ENCODE data around the gene BTNL9. TPM values are rescaled to one million over a fixed set of nuclear protein-coding genes. Genes with fewer than 3 reads are reported as not detected.
"Not testable (repeated sequence)": the region's sequence is repeated elsewhere in the genome, so short reads cannot be mapped to it uniquely, and the experiment has no call there.

BTNL9 gene
- total and polyA plus RNA-seq, 4 donors, result 3.6 to 16.3 (median 10.0) TPM

DNA sequence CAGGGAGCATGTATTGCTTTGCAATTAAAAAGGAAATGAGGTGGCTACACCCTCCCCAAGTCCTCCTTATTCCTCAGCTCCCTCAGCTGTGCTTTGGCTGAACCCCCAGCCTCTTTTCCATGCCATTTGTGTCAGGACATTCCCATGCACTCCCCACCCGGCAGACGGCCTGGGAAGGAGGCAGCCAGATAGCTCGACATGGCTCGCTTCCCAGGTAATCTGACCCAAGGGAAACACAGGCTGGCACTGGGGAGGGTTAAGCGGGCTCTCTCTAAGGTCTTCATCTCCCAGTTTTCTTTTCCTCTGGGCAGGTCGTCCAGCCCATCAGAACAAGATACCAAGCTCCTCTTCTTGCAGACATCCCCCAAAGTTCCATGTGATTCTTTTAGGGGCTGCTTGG lies 31.2 kb downstream of the BTNL9 start:
- no peak overlapping the region for H3K4me3 ChIP-seq (ENCODE audit: low read depth, low read length)
- H3K4me1 ChIP-seq (ENCODE audit: control insufficient read depth, insufficient read depth, low read length), result no peaks in the 10 kb centered on the region
- H3K36me3 ChIP-seq (ENCODE audit: control insufficient read depth, insufficient read depth, low read length), result no peaks in the 10 kb centered on the region
- H3K27me3 ChIP-seq (ENCODE audit: control insufficient read depth, insufficient read depth, low read length), result peaks cover 19% of the 10 kb centered on the region
- H3K27ac ChIP-seq (ENCODE audit: low read depth, low read length), result no peak overlapping the region
- H3K9me3 ChIP-seq (ENCODE audit: control insufficient read depth, insufficient read depth, low read length), result peaks cover 2% of the 10 kb centered on the region
- 57% methylated on average over 5 of the region's 6 CpGs for WGBS (ENCODE audit: insufficient coverage)
- no peak for DNase-seq (ENCODE audit: low read depth in 4 of 6, low spot score in 6 of 6)

GRCh38 chr5:181076920-181077319 lies 36.9 kb downstream of the BTNL9 start:
- DNase-seq (ENCODE audit: low read depth in 4 of 6, low spot score in 6 of 6), result no peak
- H3K4me3 ChIP-seq (ENCODE audit: low read depth, low read length), result no peak overlapping the region
- peaks cover 2% of the 10 kb centered on the region for H3K27me3 ChIP-seq (ENCODE audit: control insufficient read depth, insufficient read depth, low read length)
- H3K27ac ChIP-seq (ENCODE audit: low read depth, low read length), result no peak overlapping the region
- H3K36me3 ChIP-seq (ENCODE audit: control insufficient read depth, insufficient read depth, low read length), result no peaks in the 10 kb centered on the region
- peaks cover 6% of the 10 kb centered on the region for H3K9me3 ChIP-seq (ENCODE audit: control insufficient read depth, insufficient read depth, low read length)
- no peaks in the 10 kb centered on the region for H3K4me1 ChIP-seq (ENCODE audit: control insufficient read depth, insufficient read depth, low read length)

DNA sequence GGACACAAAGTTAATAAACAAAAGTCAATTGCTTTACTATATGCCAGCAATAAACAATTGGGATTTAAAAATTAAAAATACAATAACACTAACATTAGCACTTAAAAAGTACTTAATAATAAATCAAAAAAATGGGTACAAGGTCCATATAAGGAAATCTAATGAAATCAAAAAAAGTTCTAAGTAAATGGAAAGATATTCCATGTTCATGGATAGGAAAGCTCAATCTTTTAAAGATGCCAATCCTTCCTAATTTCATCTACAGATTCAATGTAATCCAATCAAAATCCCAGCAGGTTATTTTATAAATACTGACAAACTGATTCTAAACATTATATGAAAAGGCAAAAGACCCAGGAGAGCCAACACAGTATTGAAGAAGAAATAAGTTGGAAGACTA lies 41.9 kb downstream of the BTNL9 start:
- Histone ChIP-seq H3K4me3 (ENCODE audit: low read depth, low read length) (no peak overlapping the region), H3K27ac (ENCODE audit: low read depth, low read length) (no peak overlapping the region), H3K36me3 (ENCODE audit: control insufficient read depth, insufficient read depth, low read length) (no peaks in the 10 kb centered on the region), H3K27me3 (ENCODE audit: control insufficient read depth, insufficient read depth, low read length) (peaks cover 10% of the 10 kb centered on the region), H3K9me3 (ENCODE audit: control insufficient read depth, insufficient read depth, low read length) (peaks cover 2% of the 10 kb centered on the region), H3K4me1 (ENCODE audit: control insufficient read depth, insufficient read depth, low read length) (no peaks in the 10 kb centered on the region)
- DNase-seq (ENCODE audit: low read depth in 4 of 6, low spot score in 6 of 6), result no peak

DNA sequence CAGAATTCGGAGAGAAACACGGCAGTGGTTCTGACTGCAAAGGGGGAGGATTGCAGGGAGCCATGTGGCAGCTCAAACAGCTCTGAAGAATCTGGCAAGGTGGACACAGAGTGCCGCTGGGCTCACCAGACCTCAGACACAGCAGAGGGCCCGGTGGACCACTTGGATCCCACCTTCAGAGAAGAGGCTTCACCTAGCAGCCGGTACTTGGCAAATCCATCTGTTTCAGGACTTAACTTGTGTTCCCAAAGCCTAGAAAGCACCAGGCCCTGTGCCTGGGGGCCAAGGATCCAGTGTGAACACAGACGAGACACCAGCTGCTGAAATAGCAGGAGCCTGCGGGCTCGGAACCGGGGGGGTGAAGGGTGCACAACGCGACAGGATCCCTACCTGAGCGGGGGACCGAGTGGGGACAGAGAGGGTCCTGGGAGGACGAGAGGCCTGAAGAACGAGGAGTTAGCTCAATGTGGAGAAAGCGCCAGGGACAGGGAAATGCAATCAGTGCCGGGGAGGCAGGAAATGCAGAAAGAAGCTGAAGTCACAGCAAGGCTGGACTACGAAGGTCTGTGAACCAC lies 44.6 kb downstream of the BTNL9 start:
- Histone ChIP-seq H3K36me3 (ENCODE audit: control insufficient read depth, insufficient read depth, low read length) (no peaks in the 10 kb centered on the region), H3K4me1 (ENCODE audit: control insufficient read depth, insufficient read depth, low read length) (no peaks in the 10 kb centered on the region), H3K27me3 (ENCODE audit: control insufficient read depth, insufficient read depth, low read length) (peaks cover 15% of the 10 kb centered on the region), H3K4me3 (ENCODE audit: low read depth, low read length) (no peak overlapping the region), H3K9me3 (ENCODE audit: control insufficient read depth, insufficient read depth, low read length) (no peaks in the 10 kb centered on the region), H3K27ac (ENCODE audit: low read depth, low read length) (no peak overlapping the region)
- 59% methylated on average over 18 of the region's 18 CpGs for WGBS (ENCODE audit: insufficient coverage)
- DNase-seq (ENCODE audit: low read depth in 4 of 6, low spot score in 6 of 6), result no peak

DNA sequence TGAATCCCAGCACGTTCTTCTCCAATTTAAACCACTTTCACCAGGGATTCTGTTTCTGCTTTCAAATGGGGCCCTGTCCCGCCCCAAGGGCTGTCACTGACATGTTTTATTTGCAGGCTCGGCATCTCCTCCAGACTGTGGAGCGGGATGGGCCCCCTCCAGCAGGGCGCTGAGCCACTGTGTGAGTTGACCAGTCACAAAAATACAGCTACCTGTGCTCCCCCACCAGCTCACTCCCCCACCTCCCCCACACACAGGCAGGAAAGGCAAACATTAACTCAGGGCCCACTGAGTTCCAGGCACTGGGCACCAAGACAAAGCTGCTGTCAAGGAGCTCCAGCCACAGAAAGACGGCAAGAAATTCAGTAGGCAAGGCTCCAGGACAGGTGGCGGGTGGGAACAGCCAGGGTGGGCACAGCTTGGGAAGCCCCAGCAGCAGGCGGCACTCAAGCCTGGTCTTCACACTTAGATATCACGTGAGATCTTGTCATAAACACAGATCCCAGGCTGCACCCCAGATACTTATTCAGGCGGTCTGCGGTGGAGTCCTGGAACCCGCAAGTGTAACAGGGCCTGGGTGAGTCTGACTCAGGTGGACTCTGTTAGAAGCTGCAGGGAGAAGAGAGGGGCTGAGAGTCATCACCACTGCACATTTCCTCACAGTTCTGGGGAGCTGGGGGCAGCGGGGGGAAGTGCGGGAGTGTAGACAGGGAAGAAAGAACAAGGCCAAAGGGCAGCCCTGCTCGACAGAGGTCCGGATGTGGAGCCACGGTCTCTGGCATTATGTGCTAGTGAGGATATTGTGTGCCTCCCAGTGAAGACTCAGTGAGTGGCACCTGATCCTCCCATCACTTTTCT lies 46.2 kb downstream of the BTNL9 start:
- no peak for DNase-seq (ENCODE audit: low read depth in 4 of 6, low spot score in 6 of 6)
- Histone ChIP-seq H3K36me3 (ENCODE audit: control insufficient read depth, insufficient read depth, low read length) (no peaks in the 10 kb centered on the region), H3K27me3 (ENCODE audit: control insufficient read depth, insufficient read depth, low read length) (peaks cover 15% of the 10 kb centered on the region), H3K4me3 (ENCODE audit: low read depth, low read length) (no peak overlapping the region), H3K4me1 (ENCODE audit: control insufficient read depth, insufficient read depth, low read length) (no peaks in the 10 kb centered on the region), H3K9me3 (ENCODE audit: control insufficient read depth, insufficient read depth, low read length) (no peaks in the 10 kb centered on the region), H3K27ac (ENCODE audit: low read depth, low read length) (no peak overlapping the region)
- 49% methylated on average over 13 of the region's 17 CpGs for WGBS (ENCODE audit: insufficient coverage)

DNA sequence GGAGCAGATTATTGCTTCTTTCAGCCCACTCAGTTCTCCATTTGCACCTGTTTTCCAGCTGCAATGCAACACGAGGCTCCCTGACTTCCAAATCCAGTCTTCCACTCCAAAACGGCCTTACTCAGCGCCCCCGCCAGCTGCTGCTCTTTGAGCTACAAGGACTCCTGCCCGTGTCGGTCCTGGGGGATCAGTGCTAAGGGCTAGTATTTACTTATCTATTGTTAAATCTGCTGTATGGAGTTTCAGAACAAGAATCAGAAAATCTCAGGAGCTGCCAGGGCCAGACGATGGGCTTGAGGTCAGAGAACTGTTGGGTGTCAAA lies 46.8 kb downstream of the BTNL9 start:
- Histone ChIP-seq H3K9me3 (ENCODE audit: control insufficient read depth, insufficient read depth, low read length) (no peaks in the 10 kb centered on the region), H3K4me3 (ENCODE audit: low read depth, low read length) (no peak overlapping the region), H3K36me3 (ENCODE audit: control insufficient read depth, insufficient read depth, low read length) (no peaks in the 10 kb centered on the region), H3K27me3 (ENCODE audit: control insufficient read depth, insufficient read depth, low read length) (peaks cover 15% of the 10 kb centered on the region), H3K27ac (ENCODE audit: low read depth, low read length) (no peak overlapping the region), H3K4me1 (ENCODE audit: control insufficient read depth, insufficient read depth, low read length) (no peaks in the 10 kb centered on the region)
- DNase-seq (ENCODE audit: low read depth in 4 of 6, low spot score in 6 of 6), result no peak
- 57% methylated on average over 2 of the region's 7 CpGs for WGBS (ENCODE audit: insufficient coverage)

- 87% methylated on average over 7 of the region's 10 CpGs for WGBS (ENCODE audit: insufficient coverage)
- Histone ChIP-seq H3K4me1 (ENCODE audit: control insufficient read depth, insufficient read depth, low read length) (no peaks in the 10 kb centered on the region), H3K27ac (ENCODE audit: low read depth, low read length) (no peak overlapping the region), H3K9me3 (ENCODE audit: control insufficient read depth, insufficient read depth, low read length) (no peaks in the 10 kb centered on the region), H3K27me3 (ENCODE audit: control insufficient read depth, insufficient read depth, low read length) (peaks cover 15% of the 10 kb centered on the region), H3K36me3 (ENCODE audit: control insufficient read depth, insufficient read depth, low read length) (no peaks in the 10 kb centered on the region), H3K4me3 (ENCODE audit: low read depth, low read length) (no peak overlapping the region)
- no peak for DNase-seq (ENCODE audit: low read depth in 4 of 6, low spot score in 6 of 6)
These were observed 47.2 kb downstream of the BTNL9 start for GRCh38 chr5:181087309-181087708.

DNA sequence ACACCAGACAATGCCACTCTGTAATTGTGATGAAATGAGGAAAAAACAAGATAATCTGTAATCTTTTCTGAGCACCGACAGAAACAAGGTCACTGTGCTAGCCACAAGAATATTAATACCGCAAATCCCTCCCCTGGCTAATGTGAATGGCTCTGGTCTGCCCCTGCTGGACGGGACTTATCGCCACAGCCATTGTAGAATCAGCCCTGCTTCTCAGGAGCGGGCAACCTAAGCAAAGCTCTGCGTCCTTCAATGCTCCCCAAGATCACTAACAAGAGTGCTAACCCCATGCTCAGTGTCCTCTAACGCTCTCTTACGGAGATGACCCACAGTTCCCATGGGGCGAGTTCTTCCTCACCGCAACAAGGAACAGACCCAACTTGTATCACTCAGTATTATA lies 48.2 kb downstream of the BTNL9 start:
- 41% methylated on average over 6 of the region's 10 CpGs for WGBS (ENCODE audit: insufficient coverage)
- no peak overlapping the region for H3K27ac ChIP-seq (ENCODE audit: low read depth, low read length)
- no peak for DNase-seq (ENCODE audit: low read depth in 4 of 6, low spot score in 6 of 6)
- H3K4me3 ChIP-seq (ENCODE audit: low read depth, low read length), result no peak overlapping the region
- H3K36me3 ChIP-seq (ENCODE audit: control insufficient read depth, insufficient read depth, low read length), result no peaks in the 10 kb centered on the region
- peaks cover 15% of the 10 kb centered on the region for H3K27me3 ChIP-seq (ENCODE audit: control insufficient read depth, insufficient read depth, low read length)
- no peaks in the 10 kb centered on the region for H3K4me1 ChIP-seq (ENCODE audit: control insufficient read depth, insufficient read depth, low read length)
- H3K9me3 ChIP-seq (ENCODE audit: control insufficient read depth, insufficient read depth, low read length), result no peaks in the 10 kb centered on the region

GRCh38 chr5:181092428-181092827 lies 52.4 kb downstream of the BTNL9 start:
- WGBS (ENCODE audit: insufficient coverage), result 70% methylated on average over 6 of the region's 7 CpGs
- Histone ChIP-seq H3K27me3 (ENCODE audit: control insufficient read depth, insufficient read depth, low read length) (peaks cover under 1% of the 10 kb centered on the region), H3K4me1 (ENCODE audit: control insufficient read depth, insufficient read depth, low read length) (no peaks in the 10 kb centered on the region), H3K4me3 (ENCODE audit: low read depth, low read length) (no peak overlapping the region), H3K36me3 (ENCODE audit: control insufficient read depth, insufficient read depth, low read length) (no peaks in the 10 kb centered on the region), H3K27ac (ENCODE audit: low read depth, low read length) (no peak overlapping the region), H3K9me3 (ENCODE audit: control insufficient read depth, insufficient read depth, low read length) (no peaks in the 10 kb centered on the region)
- DNase-seq (ENCODE audit: low read depth in 4 of 6, low spot score in 6 of 6), result no peak

- no CpG with 5 or more reads among the region's 3 CpGs for WGBS (ENCODE audit: insufficient coverage)
- DNase-seq (ENCODE audit: low read depth in 4 of 6, low spot score in 6 of 6); H3K4me3 ChIP-seq (ENCODE audit: low read depth, low read length); H3K9me3 ChIP-seq (ENCODE audit: control insufficient read depth, insufficient read depth, low read length); H3K27ac ChIP-seq (ENCODE audit: low read depth, low read length); H3K36me3 ChIP-seq (ENCODE audit: control insufficient read depth, insufficient read depth, low read length); H3K4me1 ChIP-seq (ENCODE audit: control insufficient read depth, insufficient read depth, low read length): not testable (repeated sequence)
- H3K27me3 ChIP-seq (ENCODE audit: control insufficient read depth, insufficient read depth, low read length), result peaks cover 16% of the 10 kb centered on the region
These were observed 55.1 kb downstream of the BTNL9 start for GRCh38 chr5:181095162-181095561.

Data from spinal cord (tissue), 10 donors.